OCI-M2 (cell line): ENCODE measurements around the gene PVALEF.

Experiments used
- DNase-seq: peaks from one replicate; lab custom pipeline; 2025; ENCODE audit not compliant: unreplicated experiment; lab: John Stamatoyannopoulos, UW

PVALEF gene

DNA sequence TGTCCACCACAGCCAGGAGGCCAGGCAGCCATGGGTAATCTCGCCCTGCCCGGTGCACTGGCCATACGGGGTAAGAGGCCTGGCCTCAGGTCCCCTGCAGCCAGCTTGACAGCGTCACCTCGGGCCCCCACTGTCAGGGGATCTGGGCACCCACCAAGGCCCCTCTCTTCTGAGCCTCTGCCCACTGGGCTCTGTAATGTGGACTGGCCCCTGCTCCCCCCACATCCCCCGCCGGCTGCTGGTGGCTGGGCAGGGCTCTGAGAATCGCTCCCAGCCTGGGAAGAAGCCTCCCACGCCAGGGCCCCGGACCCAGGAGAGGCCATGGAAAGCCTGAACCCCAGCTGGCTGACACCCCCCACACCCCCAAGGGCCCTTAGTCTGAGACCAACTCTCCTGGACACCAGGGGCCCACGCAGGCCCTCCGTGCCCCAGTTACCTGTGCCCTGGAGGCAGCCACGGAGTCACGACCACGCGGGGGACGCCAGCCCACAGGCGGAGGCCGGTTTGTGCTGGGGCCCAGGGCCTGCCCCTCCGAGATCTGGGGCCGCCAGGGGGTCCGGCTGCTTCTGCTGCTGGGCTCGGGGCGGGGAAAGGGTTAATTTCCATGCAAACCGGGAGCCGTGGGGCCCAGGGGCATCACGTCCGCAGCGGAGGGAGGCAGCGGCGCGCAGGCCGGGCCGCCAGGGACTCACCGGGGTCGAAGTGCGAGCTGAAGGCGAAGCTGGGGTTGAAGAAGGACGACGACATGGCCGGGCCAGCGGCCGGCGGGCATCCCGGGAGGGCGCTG is at the start of gene PVALEF:
PVALEF (plus strand) TSS at position 262 of the 787 bp plus-strand sequence. CDS start 15,720 bp downstream, outside the sequence.
- DNase-seq: no peak

DNA sequence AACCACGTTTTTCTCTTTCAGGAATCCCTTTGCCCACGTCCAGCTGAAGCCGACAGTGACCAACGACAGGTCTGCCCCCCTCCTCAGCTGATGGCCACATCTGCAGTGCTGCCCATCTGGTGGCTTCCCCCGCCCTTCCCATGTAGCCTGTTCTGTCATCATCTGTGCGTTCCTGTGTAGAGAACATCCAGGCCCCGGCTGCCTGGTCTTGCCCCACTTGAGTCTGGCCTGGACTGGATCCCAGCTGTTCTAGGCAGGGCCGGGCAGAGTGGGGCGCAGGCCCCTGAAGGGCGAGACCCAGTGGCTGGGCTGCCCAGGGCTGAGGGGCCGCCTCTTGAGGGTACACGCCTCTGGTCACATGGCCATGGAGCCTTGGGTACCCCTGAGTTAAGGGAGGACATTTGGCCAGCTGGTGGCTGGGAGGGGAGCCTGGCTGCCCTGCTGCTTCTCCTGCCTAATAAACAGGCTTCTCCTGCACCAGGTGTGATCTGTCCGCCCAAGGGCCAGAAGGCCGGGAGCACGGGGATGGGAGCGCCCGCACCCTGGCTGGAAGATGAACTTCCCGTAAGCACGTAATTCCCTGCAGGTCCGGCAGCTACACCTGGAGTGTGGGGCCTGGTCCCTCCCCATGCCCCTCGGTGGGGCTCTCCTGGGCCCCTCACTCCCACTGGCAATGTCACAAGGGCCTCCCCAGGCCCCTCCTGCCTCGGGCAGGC is 49.4 kb upstream of the PVALEF start:
- no peak for DNase-seq

DNA sequence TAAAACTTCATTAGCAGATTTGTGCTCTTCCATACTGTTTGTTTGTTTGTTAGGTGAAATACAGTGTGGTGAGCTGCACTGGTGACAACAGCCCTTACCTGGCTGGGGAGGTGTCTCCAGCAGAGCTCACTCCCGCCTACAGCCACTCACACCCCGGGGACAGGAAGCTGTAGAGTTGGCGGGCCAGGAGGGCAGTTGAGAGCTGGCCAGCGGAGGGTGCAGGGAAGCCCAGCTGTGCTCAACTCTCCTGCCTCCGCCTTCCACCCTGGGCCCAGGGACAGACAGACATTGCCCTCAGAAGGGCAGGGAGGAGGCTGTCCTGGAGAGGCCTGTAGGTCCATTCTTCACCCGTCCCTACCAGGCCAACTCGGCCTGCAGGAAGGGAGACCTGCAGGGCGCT is 48.6 kb upstream of the PVALEF start:
- DNase-seq: no peak

DNA sequence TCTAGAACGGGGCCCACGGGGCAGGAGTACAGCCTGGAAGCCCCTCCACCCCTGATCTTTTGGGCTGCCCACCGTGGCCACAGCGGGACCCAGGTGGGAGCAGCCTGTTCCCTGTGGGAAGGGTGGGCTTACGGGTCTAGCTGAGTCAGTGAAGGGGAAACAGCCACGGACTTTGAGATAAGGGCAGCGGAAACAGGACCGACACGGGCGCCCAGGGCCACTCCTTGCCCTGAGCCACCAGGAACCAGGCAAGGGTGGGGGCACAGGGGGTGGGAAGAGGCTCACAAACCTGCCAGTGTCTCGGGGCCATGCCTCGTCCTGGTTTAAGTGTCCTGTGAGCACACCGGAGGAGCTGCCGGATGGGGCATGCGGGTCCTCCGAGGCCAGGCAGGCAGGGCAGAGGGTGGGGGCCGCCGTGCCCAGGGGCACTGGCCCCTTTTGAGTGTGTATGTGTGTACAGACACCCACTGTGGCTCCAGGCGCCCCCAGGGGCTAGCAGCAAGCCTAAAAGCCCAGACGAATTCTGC is 47.6 kb upstream of the PVALEF start:
- no peak for DNase-seq

- no peak for DNase-seq
Observed at GRCh38 chr17:81118308-81119221, 46.7 kb upstream of the PVALEF start.

DNA sequence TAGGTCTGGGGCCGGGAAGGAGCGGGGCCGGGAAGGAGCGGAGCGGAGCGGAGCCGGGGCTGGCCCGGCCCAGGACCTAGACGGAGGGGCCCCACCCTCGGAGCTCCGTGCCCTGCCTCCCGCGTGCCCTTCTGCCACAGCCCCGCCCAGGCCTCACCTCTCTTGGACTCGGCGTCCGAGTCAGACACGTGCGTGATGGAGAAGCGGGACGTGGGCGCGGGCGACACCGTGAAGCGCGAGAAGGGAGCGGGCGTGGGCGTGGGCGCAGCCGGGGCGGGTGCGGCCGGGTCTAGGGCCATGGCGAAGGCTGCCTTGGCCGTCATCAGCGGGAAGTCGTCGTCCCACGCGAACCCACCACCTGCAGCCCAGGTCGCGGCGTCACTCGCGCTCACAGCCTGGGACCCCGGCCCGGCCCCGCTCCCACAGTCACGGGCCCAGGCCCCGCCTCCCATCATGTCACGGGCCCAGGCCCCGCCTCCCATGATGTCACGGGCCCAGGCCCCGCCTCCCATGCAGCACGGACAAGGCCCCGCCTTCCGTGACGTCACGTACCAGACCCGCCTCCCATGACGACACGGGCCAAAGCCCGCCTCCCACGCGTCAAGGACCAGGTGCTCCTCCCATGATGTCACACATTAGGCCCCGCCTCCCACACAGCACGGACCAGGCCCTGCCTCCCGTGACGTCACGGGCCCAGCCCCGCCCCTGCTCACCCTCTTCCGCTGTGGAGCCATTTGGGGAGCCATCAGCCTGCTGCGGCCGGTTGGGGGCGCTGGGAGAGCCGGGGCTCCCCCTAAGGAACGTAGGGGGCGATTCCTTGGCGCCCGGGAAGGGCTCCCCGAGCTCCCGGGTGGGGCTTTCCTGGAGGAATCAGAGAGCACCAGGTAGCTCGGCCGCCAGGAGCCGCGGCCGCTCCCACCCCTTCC is 45.8 kb upstream of the PVALEF start:
- DNase-seq: no peak

DNA sequence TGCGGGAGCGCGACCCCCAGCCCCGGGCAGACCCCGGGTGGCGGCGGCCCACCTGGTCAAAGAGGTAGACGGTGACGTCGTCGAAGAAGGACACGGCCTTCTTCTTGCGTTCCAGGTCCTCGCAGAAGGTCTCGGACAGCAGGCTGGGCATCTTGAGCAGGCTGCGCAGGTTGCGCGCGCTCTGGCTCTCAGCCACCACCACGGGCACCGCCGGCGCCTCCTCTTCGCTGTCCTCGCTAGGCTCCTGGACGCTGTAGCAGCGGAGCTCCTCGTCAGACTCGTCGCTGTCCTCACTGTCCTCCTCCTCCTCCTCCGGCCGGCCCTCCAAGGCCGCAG is 45.2 kb upstream of the PVALEF start:
- DNase-seq: no peak

DNA sequence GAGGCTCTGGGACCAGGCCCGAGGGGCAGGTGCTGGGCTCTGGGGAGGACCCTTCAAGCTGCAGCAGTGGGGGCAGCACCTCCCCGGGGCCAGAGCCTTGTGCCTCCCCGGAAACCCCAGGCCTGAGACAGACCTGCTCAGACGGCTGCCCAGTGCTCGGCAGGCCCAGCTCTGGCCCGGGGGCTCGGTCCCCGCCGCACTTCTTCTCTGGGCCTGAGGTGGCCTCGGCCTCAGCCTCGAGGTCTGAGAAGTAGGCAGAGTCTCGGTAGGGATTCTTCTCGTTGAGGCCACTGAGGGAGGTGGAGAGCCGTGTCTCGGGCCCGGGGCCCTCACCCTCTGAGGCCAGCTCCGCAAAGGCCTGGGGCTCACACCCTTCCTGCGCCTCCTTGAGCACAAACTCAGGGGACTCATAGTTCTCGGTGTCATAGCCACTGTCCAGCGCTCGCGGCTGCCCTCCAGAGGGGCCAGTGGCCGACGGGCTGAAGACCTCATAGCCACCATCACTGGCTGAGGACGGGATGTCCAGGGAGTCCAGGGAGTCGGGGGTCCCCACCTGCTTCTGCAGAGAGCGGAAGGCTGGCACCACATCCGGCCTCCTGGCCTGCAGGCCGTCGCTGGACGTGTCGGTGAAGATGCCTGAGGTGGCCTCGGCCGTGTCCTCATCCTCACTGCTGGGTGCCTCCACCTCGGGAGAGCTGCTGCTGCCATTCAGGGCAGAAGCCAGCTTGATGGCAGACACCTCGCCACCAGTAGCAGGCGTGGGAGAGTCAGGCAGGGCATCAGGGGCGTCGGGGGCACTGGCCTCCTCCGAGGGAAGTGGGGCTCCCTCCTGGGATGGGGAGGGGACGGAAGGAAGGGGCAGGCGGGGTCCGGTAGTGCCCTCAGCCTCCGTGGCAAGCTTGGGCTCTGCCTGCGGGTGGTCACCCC is 44.3 kb upstream of the PVALEF start:
- DNase-seq: no peak

- DNase-seq: no peak
Observed at GRCh38 chr17:81121841-81122733, 43.2 kb upstream of the PVALEF start.

DNA sequence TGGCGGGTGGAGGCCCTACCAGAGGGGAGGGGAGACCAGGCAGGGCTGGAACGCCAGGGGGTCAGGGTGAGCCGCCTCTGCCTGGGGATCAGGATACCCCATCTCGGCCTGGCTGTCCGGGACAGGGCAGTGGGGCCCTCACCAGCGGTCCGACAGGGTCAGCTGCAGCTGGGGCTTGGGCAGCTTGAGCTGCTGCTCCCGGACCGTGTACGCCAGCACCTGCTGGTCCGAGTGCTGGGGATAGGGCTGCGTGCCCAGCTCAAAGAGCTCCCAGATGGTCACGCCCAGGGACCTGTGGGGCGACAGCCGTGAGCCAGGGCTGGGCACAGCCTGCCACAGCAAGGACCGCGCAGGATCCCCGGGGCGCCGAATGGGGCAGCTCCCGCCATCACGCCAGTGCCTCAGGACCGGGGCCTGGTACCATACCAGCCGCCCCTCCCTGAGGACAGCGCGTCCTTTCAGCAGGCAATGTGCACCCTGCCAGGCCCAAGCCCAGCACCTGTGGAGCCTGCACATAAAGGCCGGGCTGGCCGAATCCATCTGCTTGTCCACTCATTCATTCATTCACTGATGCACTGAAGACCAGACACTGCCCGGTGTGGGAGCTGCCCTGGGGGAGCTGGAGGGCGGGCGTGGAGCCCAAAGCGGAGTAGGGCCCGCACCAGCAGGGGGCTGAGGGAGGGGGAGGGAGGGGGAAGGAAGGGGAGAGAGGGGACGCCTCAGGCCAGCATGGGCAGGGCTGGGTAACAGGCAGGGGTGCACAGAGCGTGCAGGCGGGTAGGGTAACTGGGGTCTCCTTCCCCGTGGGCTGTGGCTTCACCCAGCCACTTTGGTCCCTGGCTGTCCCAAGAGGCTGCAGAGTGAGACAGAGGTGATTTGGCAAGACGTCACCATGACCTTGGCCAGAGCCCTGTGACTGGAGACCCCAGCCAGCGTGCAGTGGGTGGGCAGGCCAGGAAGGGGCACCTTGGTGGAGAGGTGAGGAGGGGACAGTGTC is 42.0 kb upstream of the PVALEF start:
- no peak for DNase-seq

- DNase-seq: no peak
Observed at GRCh38 chr17:81124377-81124776, 40.9 kb upstream of the PVALEF start.

DNA sequence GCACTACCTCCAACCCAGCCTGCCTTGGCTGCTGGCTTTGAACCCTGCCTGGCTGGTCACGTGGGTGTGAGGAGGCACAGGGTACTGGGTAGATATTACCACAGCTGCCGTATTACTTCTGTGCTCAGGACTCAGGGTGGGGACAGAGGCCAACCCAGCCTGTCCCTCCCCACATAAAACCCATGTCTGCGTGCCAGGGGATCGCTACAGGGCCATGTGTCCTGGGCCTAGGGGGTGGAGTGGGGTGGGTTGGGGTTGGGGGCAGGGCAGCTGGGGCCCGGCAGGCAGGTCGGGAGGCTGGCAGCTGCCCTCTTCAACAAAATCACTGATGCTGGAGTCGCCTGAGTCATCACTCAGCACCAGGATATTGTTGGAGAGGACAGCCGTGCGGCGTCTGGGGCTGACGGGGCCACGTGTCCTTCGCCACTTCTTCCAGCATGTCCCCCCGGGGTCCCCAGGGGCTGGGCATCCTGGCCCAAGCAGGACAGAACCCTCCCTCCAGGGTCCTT is 39.7 kb upstream of the PVALEF start:
- DNase-seq: no peak

DNA sequence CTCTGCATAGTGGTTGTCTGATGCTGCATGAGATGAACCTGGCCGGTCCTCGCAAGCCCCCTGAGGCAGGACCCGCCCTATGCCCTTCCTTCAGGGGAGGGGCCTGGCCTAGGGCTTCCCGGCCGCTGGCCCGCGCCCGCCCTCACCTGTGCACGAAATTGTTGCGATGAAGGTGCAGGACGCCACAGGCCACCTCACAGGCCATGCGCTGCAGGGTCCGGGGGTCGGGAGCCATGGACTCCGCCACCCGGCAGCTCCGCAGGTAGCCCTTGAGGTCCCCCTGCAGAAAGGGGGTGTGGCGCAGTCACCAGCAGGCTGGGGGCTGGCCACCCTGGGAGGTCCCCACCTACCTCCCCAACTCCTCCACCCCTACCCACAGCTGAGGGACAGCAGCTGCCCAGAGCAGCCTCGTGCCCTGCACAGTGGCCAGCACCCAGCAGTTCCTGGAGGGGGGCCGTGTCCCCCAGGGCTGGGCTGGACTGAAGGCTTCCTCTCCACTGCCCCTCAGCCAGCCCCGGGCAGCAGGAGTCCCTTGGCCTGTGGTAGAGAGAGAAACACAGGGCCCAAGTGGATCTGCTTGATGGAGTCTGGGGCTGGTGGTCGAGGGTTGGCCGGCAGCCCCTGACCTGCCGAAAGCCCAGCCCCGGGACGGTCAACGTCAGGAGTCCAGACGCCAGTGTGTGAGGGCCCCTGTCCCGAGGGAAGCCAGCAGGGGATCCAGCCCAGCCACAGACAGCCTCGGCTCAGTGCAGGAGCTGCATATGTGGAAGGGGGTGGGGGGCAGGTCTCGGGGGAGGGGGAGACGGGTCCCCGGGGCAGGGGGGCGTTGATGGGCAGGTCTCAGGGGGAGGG is 38.8 kb upstream of the PVALEF start:
- no peak for DNase-seq

DNA sequence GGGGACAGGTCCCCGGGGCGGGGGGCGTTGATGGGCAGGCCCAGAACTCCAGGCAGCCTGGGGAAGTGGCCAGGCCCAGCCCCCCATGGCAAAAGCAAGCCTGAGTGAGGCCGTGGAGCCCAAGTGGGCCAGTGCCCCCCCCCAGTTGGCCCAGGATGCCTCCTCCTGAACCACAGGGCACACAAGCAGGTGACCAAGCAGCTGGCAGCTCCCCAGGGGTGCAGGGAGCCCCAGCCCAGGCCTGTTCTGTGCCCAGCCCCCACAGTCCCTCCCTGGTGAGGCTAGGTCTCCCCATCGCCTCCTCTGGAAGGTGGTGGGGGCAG is 38.2 kb upstream of the PVALEF start:
- DNase-seq: no peak

DNA sequence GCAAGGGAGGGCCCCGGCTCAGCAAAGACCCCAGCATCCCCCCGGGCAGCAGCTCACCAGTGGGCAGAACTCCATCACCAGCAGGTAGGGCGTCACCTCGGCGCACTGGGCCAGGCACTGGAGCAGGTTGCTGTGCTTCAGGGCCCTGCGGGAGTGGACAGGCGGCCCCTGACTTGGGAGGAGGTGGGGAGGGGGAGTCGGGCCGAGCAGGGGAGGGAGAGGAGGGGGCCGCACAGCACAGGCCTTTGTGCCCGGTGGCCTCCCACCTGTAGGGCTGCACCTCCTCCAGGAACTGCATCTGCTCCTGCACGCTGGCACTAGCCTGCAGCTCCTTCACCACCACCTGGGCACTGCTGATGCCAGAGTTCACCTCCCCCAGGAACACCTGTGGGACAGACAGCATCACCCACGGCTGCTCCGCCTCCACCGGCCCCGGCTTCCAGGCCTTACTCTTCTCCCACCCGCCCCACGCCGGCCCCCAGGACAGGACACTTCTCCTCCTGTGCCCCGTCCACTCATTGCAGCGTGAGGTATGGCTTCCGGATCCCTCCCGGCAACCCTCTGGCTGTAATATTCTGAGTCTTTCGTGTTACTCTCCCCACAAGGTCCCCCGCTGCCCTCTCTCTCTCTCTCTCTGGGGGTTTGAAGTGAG is 37.7 kb upstream of the PVALEF start:
- DNase-seq: no peak

DNA sequence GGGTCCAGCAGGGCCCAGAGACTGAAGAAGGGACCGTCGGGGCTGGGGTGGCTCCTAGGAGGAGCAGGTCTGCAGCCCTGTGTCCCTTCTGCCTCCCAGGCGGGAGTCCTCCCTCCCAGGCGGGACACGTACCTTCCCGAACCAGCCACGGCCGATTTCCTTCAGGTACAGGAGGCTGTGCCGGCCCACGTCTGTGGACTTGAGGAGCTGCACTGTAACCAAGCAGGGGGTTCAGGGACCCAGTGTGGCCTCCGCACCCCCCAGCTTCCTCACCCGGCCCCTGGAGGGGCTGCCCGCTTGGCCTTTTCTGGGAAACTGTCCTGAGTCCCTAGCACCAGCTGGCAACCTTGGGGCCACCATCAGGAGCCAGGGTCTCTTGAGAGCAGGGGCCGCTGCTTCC is 37.0 kb upstream of the PVALEF start:
- DNase-seq: no peak
